Fibroblast of lung (primary cell): Measurements from ENCODE around the gene MS4A18. TPM values are rescaled to one million over a fixed set of nuclear protein-coding genes. Genes with fewer than 3 reads are reported as not detected.
"Not testable (repeated sequence)": the region's sequence is repeated elsewhere in the genome, so short reads cannot be mapped to it uniquely, and the experiment has no call there.

ENCODE experiments used
- DNase-seq, 2 donors: peaks; one replicate each; pipeline versions ENCODE4 v3.0.0 to v3.0.0-alpha.2; 2010; ENCODE audit warnings: low read depth in 2 of 2
- H2AFZ ChIP-seq: 2 replicates; pipeline ENCODE4 v1.5.1; 2012; ENCODE audit warnings: low read length, control low read depth, inconsistent platforms
- H3K27ac ChIP-seq: 2 replicates; pipeline ENCODE4 v1.5.1; 2011; ENCODE audit warnings: low read length, control low read depth; ENCODE audit not compliant: insufficient read depth
- H3K27me3 ChIP-seq: 2 replicates; pipeline ENCODE4 v1.5.1; 2011; ENCODE audit warnings: mild to moderate bottlenecking, low read length; ENCODE audit not compliant: control insufficient read depth, insufficient read depth
- H3K36me3 ChIP-seq: 2 replicates; pipeline ENCODE4 v1.5.1; 2011; ENCODE audit warnings: low read length; ENCODE audit not compliant: control insufficient read depth, insufficient read depth
- H3K4me1 ChIP-seq: 2 replicates; pipeline ENCODE4 v1.5.1; 2011; ENCODE audit warnings: low read length; ENCODE audit not compliant: control insufficient read depth, insufficient read depth; ENCODE audit errors: extremely low read depth
- H3K4me2 ChIP-seq: 2 replicates; pipeline ENCODE4 v1.5.1; 2011; ENCODE audit warnings: low read length, control low read depth; ENCODE audit not compliant: insufficient read depth; ENCODE audit errors: extremely low read depth
- H3K4me3 ChIP-seq, 4 experiments: fragments of 200-600 bp in 1 of 4; sonication (generic) in 1 of 4; replicated peaks in 1 of 4; 2 replicates each; pipeline ENCODE4 v1.5.1; 2011 to 2016; ENCODE audit warnings: low read length in 4 of 4, low read depth in 3 of 4, mild to moderate bottlenecking in 3 of 4, control low read depth in 2 of 4, inconsistent platforms in 1 of 4, mixed read lengths in 1 of 4; ENCODE audit not compliant: insufficient read depth in 1 of 4; ENCODE audit errors: control extremely low read depth in 1 of 4
- H3K79me2 ChIP-seq: 2 replicates; pipeline ENCODE4 v1.5.1; 2012; ENCODE audit warnings: mild to moderate bottlenecking, low read length, inconsistent platforms; ENCODE audit not compliant: control insufficient read depth, insufficient read depth
- H3K9ac ChIP-seq: 2 replicates; pipeline ENCODE4 v1.5.1; 2011; ENCODE audit warnings: mild to moderate bottlenecking, low read length, control low read depth; ENCODE audit not compliant: insufficient read depth
- H3K9me3 ChIP-seq: 2 replicates; pipeline ENCODE4 v1.5.1; 2012; ENCODE audit warnings: low read depth, low read length; ENCODE audit not compliant: control insufficient read depth, insufficient read depth
- H4K20me1 ChIP-seq: 2 replicates; pipeline ENCODE4 v1.5.1; 2011; ENCODE audit warnings: low read length; ENCODE audit not compliant: control insufficient read depth, insufficient read depth; ENCODE audit errors: extremely low read depth
- EZH2 ChIP-seq: IDR thresholded peaks from 2 replicates; pipeline ENCODE4 v1.5.1; 2012; ENCODE audit warnings: low read length, control low read depth, mild to moderate bottlenecking; ENCODE audit errors: missing control alignments
- polyA plus RNA-seq, 2 donors: library from polyadenylated mRNA; depleted of rRNA in 1 of 2; stranded (reverse) in 1 of 2; unstranded in 1 of 2; fragments of >200 nt; gene quantifications; 2 replicates each; pipeline ENCODE4 v1.2.1, GENCODE V29; 2011 to 2012; ENCODE audit warnings: missing spikeins in 1 of 2
- total RNA-seq: library from RNA; depleted of rRNA; stranded (reverse); fragments of >200 nt; gene quantifications from 2 replicates; pipeline ENCODE4 v1.2.1, GENCODE V29; 2014
- TF ChIP-seq, protein P1 (sequence below), 2 donors: IDR thresholded peaks in 1 of 2; conservative IDR thresholded peaks in 1 of 2; 1 replicate in 1 of 2; 2 replicates in 1 of 2; pipeline ENCODE4 v1.5.1; 2011 to 2012; ENCODE audit warnings: low read length in 2 of 2, control low read depth in 1 of 2, inconsistent platforms in 1 of 2, low read depth in 1 of 2, mild to moderate bottlenecking in 1 of 2

The MS4A18 gene
- total and polyA plus RNA-seq, 2 donors (not counting 1 experiment from before 2014, with no cell fraction given): not detected

DNA sequence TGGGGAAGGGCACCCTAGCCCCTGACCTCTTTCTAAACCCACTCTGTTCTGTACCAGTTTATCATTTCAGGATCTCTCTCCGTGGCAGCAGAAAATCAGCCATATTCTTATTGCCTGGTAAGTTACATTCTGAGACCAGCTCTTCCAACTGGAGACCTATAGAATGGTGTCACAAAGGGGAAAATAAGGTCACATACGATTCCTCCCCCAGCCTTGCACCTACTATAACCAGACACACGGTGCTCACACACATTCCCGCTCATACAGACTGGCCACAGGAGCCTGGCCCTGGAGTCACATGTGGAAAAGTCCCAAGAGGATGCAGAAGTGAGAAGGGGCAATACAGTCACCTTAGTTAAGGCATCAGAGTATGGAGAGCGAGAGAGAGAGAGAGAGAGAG, 17.6 kb upstream of the MS4A18 start:
- Histone ChIP-seq H3K4me3 (no peak overlapping the region), H3K36me3 (no peaks in the 10 kb centered on the region), H3K27ac (no peak overlapping the region), H3K9me3 (no peaks in the 10 kb centered on the region), H3K27me3 (no peaks in the 10 kb centered on the region), H3K79me2 (no peaks in the 10 kb centered on the region), H3K4me1 (no peaks in the 10 kb centered on the region), H4K20me1 (no peaks in the 10 kb centered on the region), H3K4me2 (no peak overlapping the region), H3K9ac (no peak overlapping the region), H2AFZ (no peak overlapping the region)
- no peak for DNase-seq
- TF ChIP-seq, protein P1, sequence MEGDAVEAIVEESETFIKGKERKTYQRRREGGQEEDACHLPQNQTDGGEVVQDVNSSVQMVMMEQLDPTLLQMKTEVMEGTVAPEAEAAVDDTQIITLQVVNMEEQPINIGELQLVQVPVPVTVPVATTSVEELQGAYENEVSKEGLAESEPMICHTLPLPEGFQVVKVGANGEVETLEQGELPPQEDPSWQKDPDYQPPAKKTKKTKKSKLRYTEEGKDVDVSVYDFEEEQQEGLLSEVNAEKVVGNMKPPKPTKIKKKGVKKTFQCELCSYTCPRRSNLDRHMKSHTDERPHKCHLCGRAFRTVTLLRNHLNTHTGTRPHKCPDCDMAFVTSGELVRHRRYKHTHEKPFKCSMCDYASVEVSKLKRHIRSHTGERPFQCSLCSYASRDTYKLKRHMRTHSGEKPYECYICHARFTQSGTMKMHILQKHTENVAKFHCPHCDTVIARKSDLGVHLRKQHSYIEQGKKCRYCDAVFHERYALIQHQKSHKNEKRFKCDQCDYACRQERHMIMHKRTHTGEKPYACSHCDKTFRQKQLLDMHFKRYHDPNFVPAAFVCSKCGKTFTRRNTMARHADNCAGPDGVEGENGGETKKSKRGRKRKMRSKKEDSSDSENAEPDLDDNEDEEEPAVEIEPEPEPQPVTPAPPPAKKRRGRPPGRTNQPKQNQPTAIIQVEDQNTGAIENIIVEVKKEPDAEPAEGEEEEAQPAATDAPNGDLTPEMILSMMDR (conservative IDR thresholded peaks at IDR 0.05 in 1 of 2, IDR thresholded peaks at IDR 0.05 in 1 of 2; ENCODE audit: low read depth in 1 of 2, low read length in 2 of 2): no peak
- no peak for TF ChIP-seq EZH2

- H3K4me2 ChIP-seq: no peak overlapping the region
- DNase-seq: no peak
- no peaks in the 10 kb centered on the region for H3K4me1 ChIP-seq
- TF ChIP-seq, protein P1 (conservative IDR thresholded peaks at IDR 0.05 in 1 of 2, IDR thresholded peaks at IDR 0.05 in 1 of 2; ENCODE audit: low read depth in 1 of 2, low read length in 2 of 2): no peak
- TF ChIP-seq EZH2: no peak
- H3K27ac ChIP-seq: no peak overlapping the region
- H3K9ac ChIP-seq: no peak overlapping the region
- H3K36me3 ChIP-seq: no peaks in the 10 kb centered on the region
- no peaks in the 10 kb centered on the region for H3K27me3 ChIP-seq
- no peak overlapping the region for H2AFZ ChIP-seq
- H3K79me2 ChIP-seq: no peaks in the 10 kb centered on the region
- H3K9me3 ChIP-seq: no peaks in the 10 kb centered on the region
- H4K20me1 ChIP-seq: no peaks in the 10 kb centered on the region
- H3K4me3 ChIP-seq: no peak overlapping the region
Observed at GRCh38 chr11:60710482-60710881, 14.0 kb upstream of the MS4A18 start.

DNA sequence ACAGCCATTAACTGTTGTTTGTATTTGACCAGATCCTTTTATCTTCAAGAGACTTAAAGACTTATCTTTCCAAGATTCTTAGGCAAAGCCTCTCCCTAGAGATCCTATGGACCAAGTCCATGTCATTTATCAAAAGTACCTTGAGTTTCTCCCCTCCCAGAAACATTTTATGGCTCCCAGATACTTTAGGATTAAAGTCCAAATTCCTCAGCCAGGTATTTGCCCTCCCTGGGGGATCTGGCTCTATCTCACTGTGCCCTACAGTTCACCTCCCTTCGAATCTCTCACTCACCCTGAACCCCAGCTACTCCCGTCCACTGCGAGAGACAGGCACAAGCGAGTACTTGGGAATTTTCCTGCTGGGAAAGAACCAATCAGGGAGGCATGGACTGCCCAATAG, 13.2 kb upstream of the MS4A18 start:
- Histone ChIP-seq H2AFZ (no peak overlapping the region), H3K4me2 (no peak overlapping the region), H4K20me1 (no peaks in the 10 kb centered on the region), H3K9me3 (no peaks in the 10 kb centered on the region), H3K27ac (no peak overlapping the region), H3K4me3 (no peak overlapping the region), H3K36me3 (no peaks in the 10 kb centered on the region), H3K4me1 (no peaks in the 10 kb centered on the region), H3K79me2 (no peaks in the 10 kb centered on the region), H3K27me3 (no peaks in the 10 kb centered on the region), H3K9ac (no peak overlapping the region)
- TF ChIP-seq, protein P1 (conservative IDR thresholded peaks at IDR 0.05 in 1 of 2, IDR thresholded peaks at IDR 0.05 in 1 of 2; ENCODE audit: low read depth in 1 of 2, low read length in 2 of 2): no peak
- no peak for TF ChIP-seq EZH2
- no peak for DNase-seq

DNA sequence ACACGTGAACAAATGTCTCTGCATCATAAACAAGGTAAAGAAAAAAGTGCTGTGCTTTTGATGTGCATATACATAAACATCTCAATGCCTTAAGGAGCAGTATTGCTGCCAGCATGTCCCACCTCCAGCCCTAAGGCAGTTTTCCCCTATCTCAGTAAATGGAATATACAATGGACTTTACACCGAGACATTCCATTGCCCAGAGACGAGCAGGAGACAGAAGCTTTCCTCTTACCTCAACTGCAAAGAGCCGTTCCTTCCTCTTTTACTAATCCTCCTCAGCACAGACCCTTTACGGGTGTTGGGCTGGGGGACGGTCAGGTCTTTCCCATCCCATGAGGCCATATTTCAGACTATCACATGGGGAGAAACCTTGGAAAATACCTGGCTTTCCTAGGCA, 11.1 kb upstream of the MS4A18 start:
- H3K79me2 ChIP-seq, H3K36me3 ChIP-seq, DNase-seq, H3K4me2 ChIP-seq, H2AFZ ChIP-seq, H4K20me1 ChIP-seq, H3K27ac ChIP-seq, H3K9ac ChIP-seq, H3K4me3 ChIP-seq, H3K27me3 ChIP-seq, H3K9me3 ChIP-seq, H3K4me1 ChIP-seq: not testable (repeated sequence)
